Common myeloid progenitor, CD34-positive (primary cell): Measurements from ENCODE around the gene GIPC1.
"Not testable (repeated sequence)": the region's sequence is repeated elsewhere in the genome, so short reads cannot be mapped to it uniquely, and the experiment has no call there.

Experiments
- CTCF ChIA-PET: fragments of 350-600 bp; sonication (Branson Sonifier 250); formaldehyde crosslinking; loops from one replicate; lab custom pipeline; 2021; ENCODE audit warnings: antibody characterized with exemption; lab: Charles Lee
- POLR2A ChIA-PET: fragments of 350-600 bp; sonication (Branson Sonifier 250); formaldehyde crosslinking; loops from one replicate; lab custom pipeline; 2021; ENCODE audit warnings: antibody characterized with exemption; lab: Charles Lee
- DNase-seq, 3 donors: peaks; one replicate each; pipeline versions ENCODE4 v3.0.0 to v3.0.0-alpha.2; 2013
- H3K27ac ChIP-seq, 2 experiments: 1 replicate in 1 of 2; 2 replicates in 1 of 2; pipeline ENCODE4 v1.7.0; 2013; ENCODE audit warnings: inconsistent platforms in 2 of 2, low read length in 2 of 2, mild to moderate bottlenecking in 2 of 2, low read depth in 1 of 2, moderate library complexity in 1 of 2; ENCODE audit not compliant: severe bottlenecking in 2 of 2, insufficient read depth in 1 of 2, poor library complexity in 1 of 2
- H3K27me3 ChIP-seq, 5 experiments: replicated peaks in 2 of 5; 1 replicate in 3 of 5; 2 replicates in 2 of 5; pipeline versions ENCODE4 v1.6.1 to v1.7.0; 2013; ENCODE audit warnings: low read length in 4 of 5, mild to moderate bottlenecking in 2 of 5, moderate library complexity in 2 of 5, inconsistent platforms in 1 of 5; ENCODE audit not compliant: insufficient read depth in 5 of 5, control insufficient read depth in 4 of 5
- H3K36me3 ChIP-seq, 4 experiments: 1 replicate in 2 of 4; 2 replicates in 2 of 4; pipeline versions ENCODE4 v1.6.1 to v1.7.0; 2013; ENCODE audit warnings: low read length in 3 of 4, control low read depth in 1 of 4, mild to moderate bottlenecking in 1 of 4; ENCODE audit not compliant: control insufficient read depth in 4 of 4, insufficient read depth in 4 of 4
- H3K4me1 ChIP-seq, 4 experiments: 1 replicate in 3 of 4; 2 replicates in 1 of 4; pipeline versions ENCODE4 v1.6.1 to v1.7.1; 2013; ENCODE audit warnings: low read length in 3 of 4, mild to moderate bottlenecking in 3 of 4, control low read depth in 1 of 4, inconsistent platforms in 1 of 4, moderate library complexity in 1 of 4; ENCODE audit not compliant: control insufficient read depth in 4 of 4, insufficient read depth in 4 of 4; ENCODE audit errors: control extremely low read depth in 1 of 4
- H3K4me3 ChIP-seq, 7 experiments: 1 replicate in 4 of 7; 2 replicates in 3 of 7; pipeline versions ENCODE4 v1.5.1 to v1.7.0; 2013; ENCODE audit warnings: mild to moderate bottlenecking in 7 of 7, low read length in 6 of 7, moderate library complexity in 6 of 7, inconsistent platforms in 2 of 7, low read depth in 2 of 7, control low read depth in 1 of 7; ENCODE audit not compliant: insufficient read depth in 4 of 7, control insufficient read depth in 1 of 7; ENCODE audit errors: extremely low read depth in 1 of 7
- H3K9me3 ChIP-seq, 5 experiments: 1 replicate in 4 of 5; 2 replicates in 1 of 5; pipeline versions ENCODE4 v1.6.1 to v1.7.1; 2013; ENCODE audit warnings: low read length in 4 of 5, mild to moderate bottlenecking in 2 of 5, inconsistent platforms in 1 of 5, low read depth in 1 of 5, moderate library complexity in 1 of 5; ENCODE audit not compliant: control insufficient read depth in 4 of 5, insufficient read depth in 2 of 5; ENCODE audit errors: control extremely low read depth in 1 of 5
- WGBS: methylation state at CpG from one replicate; pipeline ENCODE4 v1.1.5; 2013; ENCODE audit not compliant: insufficient coverage; 5-methylcytosine and 5-hydroxymethylcytosine counted together

The GIPC1 gene

DNA sequence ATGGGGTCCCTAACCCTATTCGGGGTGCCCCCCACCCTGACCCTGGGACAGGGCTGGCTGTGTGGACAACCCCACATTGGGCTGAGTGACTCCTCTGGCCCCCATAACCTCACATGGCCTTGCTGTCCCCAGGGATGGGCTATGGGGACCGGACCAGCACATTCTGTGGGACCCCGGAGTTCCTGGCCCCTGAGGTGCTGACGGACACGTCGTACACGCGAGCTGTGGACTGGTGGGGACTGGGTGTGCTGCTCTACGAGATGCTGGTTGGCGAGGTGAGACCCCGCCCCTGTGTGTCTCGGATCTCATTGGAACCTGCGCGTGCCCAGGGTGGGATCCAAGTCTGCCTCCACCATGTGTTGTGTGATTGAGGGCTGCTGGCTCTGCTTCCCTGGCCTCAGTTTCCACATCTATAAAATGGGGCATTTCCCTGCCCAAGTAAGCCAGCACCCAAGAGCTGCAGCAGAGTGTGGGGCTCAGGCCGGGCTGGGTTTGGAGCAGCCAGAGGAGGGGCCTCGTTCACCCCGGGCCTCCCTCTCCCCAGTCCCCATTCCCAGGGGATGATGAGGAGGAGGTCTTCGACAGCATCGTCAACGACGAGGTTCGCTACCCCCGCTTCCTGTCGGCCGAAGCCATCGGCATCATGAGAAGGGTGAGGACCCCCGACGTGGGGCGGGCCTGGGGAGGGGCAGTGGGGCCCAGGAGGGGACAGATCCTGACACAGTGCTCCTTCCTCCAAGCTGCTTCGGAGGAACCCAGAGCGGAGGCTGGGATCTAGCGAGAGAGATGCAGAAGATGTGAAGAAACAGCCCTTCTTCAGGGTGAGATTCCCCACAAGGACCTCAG lies 25.7 kb downstream of the GIPC1 start:
- Histone ChIP-seq H3K36me3 (peaks cover 3 to 52% (median 32%) of the 10 kb centered on the region in 4 experiments), H3K27ac (no peak overlapping the region), H3K4me3 (no peak overlapping the region), H3K9me3 (no peaks in the 10 kb centered on the region), H3K27me3 (peaks cover 0 to 29% (median 7%) of the 10 kb centered on the region in 5 experiments), H3K4me1 (peaks cover 0 to 34% (median 25%) of the 10 kb centered on the region in 4 experiments)
- no peak for DNase-seq
- WGBS = 96% methylated on average over 23 of the region's 32 CpGs
- POLR2A ChIA-PET = interaction anchor here (0.5 to 0.8 kb wide), 2 partner anchors 14 to 48 kb away, joined by 3 read pairs; no protein-coding TSS in a partner anchor
- CTCF ChIA-PET = interaction anchor here (3.1 kb wide), 1 partner anchor 10 kb away, joined by 17 read pairs; no protein-coding TSS in a partner anchor

DNA sequence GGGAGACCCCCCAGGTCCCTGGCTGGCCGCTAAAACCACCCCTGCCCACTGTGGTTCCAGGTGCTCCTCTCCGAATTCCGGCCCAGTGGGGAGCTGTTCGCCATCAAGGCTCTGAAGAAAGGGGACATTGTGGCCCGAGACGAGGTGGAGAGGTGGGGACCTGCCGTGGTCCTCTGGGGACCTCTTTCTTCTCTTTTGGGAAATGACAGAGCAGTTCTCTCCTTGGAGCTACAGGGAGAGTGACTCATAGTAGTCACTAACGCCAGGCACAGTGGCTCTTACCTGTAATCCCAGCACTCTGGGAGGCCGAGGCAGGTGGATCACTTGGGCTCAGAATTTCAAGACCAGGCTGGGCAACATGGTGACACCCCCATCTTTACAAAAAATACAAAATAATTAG lies 28.1 kb downstream of the GIPC1 start:
- ChIA-PET CTCF (interaction anchor here (0.6 to 3.1 kb wide), 11 partner anchors 9 to 62 kb away, joined by 3 to 17 read pairs (median 4); partner anchors contain the start of gene PKN1), POLR2A (interaction anchor here (1.2 kb wide), 1 partner anchor 12 kb away, joined by 3 read pairs; no protein-coding TSS in a partner anchor)
- H3K4me1 ChIP-seq = peaks cover 0 to 11% (median 11%) of the 10 kb centered on the region in 4 experiments
- no peaks in the 10 kb centered on the region for H3K9me3 ChIP-seq
- 89% methylated on average over 8 of the region's 9 CpGs for WGBS
- H3K36me3 ChIP-seq = peaks cover 12 to 74% (median 50%) of the 10 kb centered on the region in 4 experiments
- DNase-seq = peak in 2 of 3 donors; percentile 50 to 73
- no peak overlapping the region for H3K4me3 ChIP-seq
- peaks cover 0 to 6% (median under 1%) of the 10 kb centered on the region in 5 experiments for H3K27me3 ChIP-seq
- no peak overlapping the region for H3K27ac ChIP-seq

- Histone ChIP-seq H3K36me3 (peaks cover 12 to 78% (median 53%) of the 10 kb centered on the region in 4 experiments), H3K27me3 (peaks cover 0 to 2% (median 0%) of the 10 kb centered on the region in 5 experiments), H3K27ac (no peak overlapping the region), H3K9me3 (no peaks in the 10 kb centered on the region), H3K4me1 (peaks cover 0 to 7% (median 6%) of the 10 kb centered on the region in 4 experiments), H3K4me3 (no peak overlapping the region)
- WGBS = 93% methylated on average over 10 of the region's 12 CpGs
- ChIA-PET CTCF (interaction anchor here (0.6 to 1.9 kb wide), 10 partner anchors 9 to 62 kb away, joined by 3 to 8 read pairs (median 4); partner anchors contain the start of gene PKN1), POLR2A (interaction anchor here (1.2 kb wide), 1 partner anchor 13 kb away, joined by 3 read pairs; no protein-coding TSS in a partner anchor)
- DNase-seq = no peak
Observed at GRCh38 chr19:14467391-14467790, 28.5 kb downstream of the GIPC1 start.

DNA sequence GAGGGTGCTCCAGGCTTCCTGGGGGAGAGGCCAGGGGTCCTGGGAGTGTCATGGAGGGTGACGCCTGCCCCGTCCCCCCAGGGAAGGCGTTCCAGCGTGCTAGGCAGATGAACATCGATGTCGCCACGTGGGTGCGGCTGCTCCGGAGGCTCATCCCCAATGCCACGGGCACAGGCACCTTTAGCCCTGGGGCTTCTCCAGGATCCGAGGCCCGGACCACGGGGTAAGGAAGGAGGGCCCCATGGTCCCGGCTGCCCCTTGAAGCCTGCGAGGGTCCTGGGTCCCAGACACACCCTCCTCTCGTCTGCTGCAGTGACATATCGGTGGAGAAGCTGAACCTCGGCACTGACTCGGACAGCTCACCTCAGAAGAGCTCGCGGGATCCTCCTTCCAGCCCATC lies 32.2 kb downstream of the GIPC1 start:
- 96% methylated on average over 21 of the region's 21 CpGs for WGBS
- no peaks in the 10 kb centered on the region for H3K9me3 ChIP-seq
- POLR2A ChIA-PET = no interaction called here

DNA sequence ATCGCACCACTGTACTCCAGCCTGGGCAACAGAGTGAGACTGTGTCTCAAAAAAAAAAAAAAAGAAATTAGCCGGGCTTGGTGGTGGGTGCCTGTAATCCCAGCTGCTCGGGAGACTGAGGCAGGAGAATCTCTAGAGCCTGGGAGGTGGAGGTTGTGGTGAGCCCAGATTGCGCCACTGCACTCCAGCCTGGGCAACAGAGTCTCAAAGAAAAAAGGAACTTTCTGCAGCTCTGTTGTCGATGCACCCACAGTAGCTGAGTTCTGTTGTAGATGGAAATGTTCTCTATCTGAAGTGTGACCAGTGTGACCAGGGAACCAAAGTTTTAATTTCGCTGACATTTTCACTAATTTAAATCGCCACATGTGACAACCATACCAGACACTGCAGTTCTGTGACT lies 33.5 kb downstream of the GIPC1 start:
- POLR2A ChIA-PET = not testable (repeated sequence)
- H3K36me3 ChIP-seq = peaks cover 15 to 82% (median 48%) of the 10 kb centered on the region in 4 experiments

More for the DNA sequence above, 32.2 kb downstream of the GIPC1 start:
- DNase-seq = no peak
- Histone ChIP-seq H3K27ac (no peak overlapping the region), H3K4me1 (no peaks in the 10 kb centered on the region), H3K4me3 (no peak overlapping the region), H3K27me3 (no peaks in the 10 kb centered on the region), H3K36me3 (peaks cover 15 to 82% (median 45%) of the 10 kb centered on the region in 4 experiments)
- CTCF ChIA-PET = interaction anchor here (0.9 to 1.5 kb wide), 2 partner anchors 9 to 21 kb away, joined by 3 read pairs; no protein-coding TSS in a partner anchor

GRCh38 chr19:14460935-14461334 lies 35.0 kb downstream of the GIPC1 start:
- POLR2A ChIA-PET = no interaction called here

More for the DNA sequence above, 33.5 kb downstream of the GIPC1 start:
- H3K27ac ChIP-seq, H3K4me1 ChIP-seq, CTCF ChIA-PET, H3K27me3 ChIP-seq, H3K9me3 ChIP-seq, DNase-seq, H3K4me3 ChIP-seq: not testable (repeated sequence)
- 100% methylated on average over 2 of the region's 7 CpGs for WGBS

More at GRCh38 chr19:14460935-14461334, 35.0 kb downstream of the GIPC1 start:
- no peak for DNase-seq
- Histone ChIP-seq H3K27me3 (no peaks in the 10 kb centered on the region), H3K36me3 (peaks cover 17 to 78% (median 46%) of the 10 kb centered on the region in 4 experiments), H3K4me1 (no peaks in the 10 kb centered on the region), H3K4me3 (no peak overlapping the region), H3K9me3 (no peaks in the 10 kb centered on the region), H3K27ac (no peak overlapping the region)
- CTCF ChIA-PET = no interaction called here
- 97% methylated on average over 2 of the region's 2 CpGs for WGBS
